SK-N-MC (cell line): ENCODE results near the gene CPB1.

ENCODE experiments used
- EZH2 ChIP-seq: fragments of 200-600 bp; sonication (generic); IDR thresholded peaks from one replicate; pipeline ENCODE4 v1.6.1; 2017; ENCODE audit warnings: antibody characterized with exemption
- FOXP2 ChIP-seq: optimal IDR thresholded peaks from 2 replicates; pipeline ENCODE3; 2011; ENCODE audit warnings: mild to moderate bottlenecking, moderate library complexity; ENCODE audit not compliant: insufficient read depth; ENCODE audit errors: extremely low read length, control extremely low read depth
- POLR2AphosphoS5 ChIP-seq: IDR thresholded peaks from 2 replicates; pipeline ENCODE4 v1.6.1; 2012; ENCODE audit warnings: mild to moderate bottlenecking, low read depth, low read length, borderline replicate concordance

- no peak for TF ChIP-seq POLR2AphosphoS5
- TF ChIP-seq FOXP2: no peak
- TF ChIP-seq EZH2: no peak
Measured at GRCh38 chr3:148839805-148840204, 12.2 kb downstream of the CPB1 start.
